H1 (cell line): ENCODE results near the gene SYT17. TPM values are rescaled to one million over a fixed set of nuclear protein-coding genes. Genes with fewer than 3 reads are reported as not detected.
A peak's percentile ranks its signal among the peaks of the same experiment; 100 is the strongest.

Experiments
- CTCF ChIA-PET: fragments of 300-600 bp; sonication (Branson Sonifier 250); formaldehyde crosslinking; loops from one replicate; lab custom pipeline; 2021; ENCODE audit not compliant: partially characterized antibody; lab: Charles Lee
- POLR2A ChIA-PET: fragments of 300-600 bp; sonication (Branson Sonifier 250); formaldehyde crosslinking; loops from one replicate; lab custom pipeline; 2021; ENCODE audit warnings: inconsistent platforms; ENCODE audit not compliant: partially characterized antibody; lab: Charles Lee
- DNase-seq, 2 experiments: peaks; one replicate each; pipeline versions ENCODE4 v3.0.0 to v3.0.0-alpha.2; 2010 to 2022; ENCODE audit warnings: low spot score in 2 of 2, low read depth in 1 of 2, mixed read lengths in 1 of 2
- FAIRE-seq: peaks from 2 replicates; lab custom pipeline; 2011; peaks lifted over from hg19 to GRCh38; lab: Jason Lieb, UNC
- H2AFZ ChIP-seq: 2 replicates; pipeline ENCODE4 v1.8.1; 2012; ENCODE audit warnings: low read length, inconsistent platforms
- H2AK5ac ChIP-seq: 2 replicates; pipeline ENCODE4 v1.6.1; 2013; ENCODE audit warnings: low read depth, low read length
- H2BK120ac ChIP-seq: replicated peaks from 2 replicates; pipeline ENCODE3; 2013; ENCODE audit warnings: low read depth, low read length, inconsistent platforms
- H2BK12ac ChIP-seq: 2 replicates; pipeline ENCODE4 v1.6.1; 2013; ENCODE audit warnings: low read depth, low read length
- H2BK15ac ChIP-seq: 2 replicates; pipeline ENCODE4 v1.6.1; 2013; ENCODE audit warnings: low read length
- H2BK20ac ChIP-seq: 2 replicates; pipeline ENCODE4 v1.6.1; 2013; ENCODE audit warnings: low read length
- H2BK5ac ChIP-seq: 2 replicates; pipeline ENCODE4 v1.6.1; 2013; ENCODE audit warnings: low read depth, low read length
- H3K14ac ChIP-seq: 2 replicates; pipeline ENCODE4 v1.6.1; 2013; ENCODE audit warnings: inconsistent platforms; ENCODE audit not compliant: insufficient read length
- H3K18ac ChIP-seq: 2 replicates; pipeline ENCODE4 v1.6.1; 2013; ENCODE audit warnings: low read length; ENCODE audit errors: extremely low read depth
- H3K23ac ChIP-seq: 2 replicates; pipeline ENCODE4 v1.6.1; 2013; ENCODE audit warnings: inconsistent platforms; ENCODE audit not compliant: insufficient read length
- H3K23me2 ChIP-seq: 2 replicates; pipeline ENCODE4 v1.6.1; 2013; ENCODE audit warnings: low read depth, low read length
- H3K27ac ChIP-seq: 2 replicates; pipeline ENCODE4 v1.6.1; 2011; ENCODE audit warnings: low read depth, low read length, inconsistent platforms
- H3K27me3 ChIP-seq, 4 experiments: replicated peaks in 1 of 4; 1 replicate in 1 of 4; 2 replicates in 3 of 4; pipeline versions ENCODE4 v1.6.1 to v1.8.1; 2011 to 2013; ENCODE audit warnings: low read length in 3 of 4, mild to moderate bottlenecking in 3 of 4, inconsistent platforms in 2 of 4, mixed read lengths in 2 of 4, moderate library complexity in 1 of 4; ENCODE audit not compliant: control insufficient read depth in 3 of 4, insufficient read depth in 3 of 4; ENCODE audit errors: extremely low read depth in 1 of 4
- H3K36me3 ChIP-seq, 4 experiments: 2 replicates each; pipeline versions ENCODE4 v1.6.1 to v1.8.1; 2011 to 2013; ENCODE audit warnings: mild to moderate bottlenecking in 4 of 4, low read length in 3 of 4, moderate library complexity in 2 of 4, control low read depth in 1 of 4, inconsistent platforms in 1 of 4; ENCODE audit not compliant: insufficient read depth in 4 of 4, control insufficient read depth in 2 of 4
- H3K4ac ChIP-seq: replicated peaks from 2 replicates; pipeline ENCODE3; 2013; ENCODE audit warnings: low read length, low read depth, mixed read lengths, inconsistent platforms; ENCODE audit not compliant: insufficient read length
- H3K4me1 ChIP-seq, 4 experiments: replicated peaks in 1 of 4; 1 replicate in 1 of 4; 2 replicates in 3 of 4; pipeline versions ENCODE4 v1.6.1 to v1.8.1; 2011 to 2013; ENCODE audit warnings: low read length in 3 of 4, inconsistent platforms in 2 of 4, mixed read lengths in 1 of 4; ENCODE audit not compliant: insufficient read depth in 4 of 4, control insufficient read depth in 3 of 4
- H3K4me2 ChIP-seq, 2 experiments: 2 replicates each; pipeline versions ENCODE4 v1.6.1 to v1.8.1; 2011 to 2013; ENCODE audit warnings: low read depth in 2 of 2, low read length in 2 of 2, control low read depth in 1 of 2, inconsistent platforms in 1 of 2, mild to moderate bottlenecking in 1 of 2; ENCODE audit not compliant: insufficient read depth in 1 of 2
- H3K4me3 ChIP-seq, 4 experiments: fragments of 200-600, 300-600 bp in 1 of 4; sonication (generic), shearing (Covaris generic), sonication (Bioruptor Twin) in 1 of 4; 2 replicates each; pipeline versions ENCODE4 v1.5.1 to v1.8.1; 2011 to 2016; ENCODE audit warnings: low read length in 4 of 4, low read depth in 3 of 4, control low read depth in 2 of 4, inconsistent platforms in 2 of 4, mild to moderate bottlenecking in 2 of 4, mixed read lengths in 1 of 4, moderate library complexity in 1 of 4; ENCODE audit not compliant: insufficient read depth in 2 of 4; ENCODE audit errors: extremely low read depth in 1 of 4
- H3K56ac ChIP-seq: replicated peaks from 2 replicates; pipeline ENCODE3; 2013; ENCODE audit warnings: low read depth, mild to moderate bottlenecking, mixed read lengths, low read length, inconsistent platforms; ENCODE audit not compliant: insufficient read length
- H3K79me1 ChIP-seq: 2 replicates; pipeline ENCODE4 v1.6.1; 2013; ENCODE audit warnings: low read depth, low read length, control low read depth
- H3K79me2 ChIP-seq, 2 experiments: 2 replicates each; pipeline versions ENCODE4 v1.6.1 to v1.8.1; 2012 to 2013; ENCODE audit warnings: low read length in 2 of 2, mild to moderate bottlenecking in 2 of 2, inconsistent platforms in 1 of 2; ENCODE audit not compliant: insufficient read depth in 2 of 2, control insufficient read depth in 1 of 2
- H3K9ac ChIP-seq, 4 experiments: replicated peaks in 1 of 4; 1 replicate in 1 of 4; 2 replicates in 3 of 4; pipeline versions ENCODE4 v1.6.1 to v1.8.1; 2011 to 2013; ENCODE audit warnings: low read depth in 3 of 4, low read length in 3 of 4, control low read depth in 2 of 4, mild to moderate bottlenecking in 2 of 4, moderate library complexity in 2 of 4, inconsistent platforms in 1 of 4; ENCODE audit errors: extremely low read depth in 1 of 4
- H3K9me3 ChIP-seq, 2 experiments: 2 replicates each; pipeline versions ENCODE4 v1.6.1 to v1.8.1; 2012 to 2013; ENCODE audit warnings: mild to moderate bottlenecking in 2 of 2, moderate library complexity in 2 of 2, control low read depth in 1 of 2, inconsistent platforms in 1 of 2, low read depth in 1 of 2, low read length in 1 of 2, mixed read lengths in 1 of 2; ENCODE audit not compliant: insufficient read depth in 2 of 2
- H4K20me1 ChIP-seq, 2 experiments: replicated peaks in 1 of 2; 2 replicates each; pipeline versions ENCODE3 to v1.8.1; 2011 to 2013; ENCODE audit warnings: inconsistent platforms in 2 of 2, low read length in 2 of 2, mild to moderate bottlenecking in 1 of 2; ENCODE audit not compliant: insufficient read depth in 2 of 2, control insufficient read depth in 1 of 2
- H4K5ac ChIP-seq: 2 replicates; pipeline ENCODE4 v1.6.1; 2013; ENCODE audit warnings: low read length, low read depth, mixed read lengths, inconsistent platforms; ENCODE audit not compliant: insufficient read length
- H4K8ac ChIP-seq: 2 replicates; pipeline ENCODE4 v1.8.0; 2013; ENCODE audit warnings: mild to moderate bottlenecking, moderate library complexity, low read length, inconsistent platforms; ENCODE audit not compliant: insufficient read depth; ENCODE audit errors: extremely low read depth
- H4K91ac ChIP-seq: replicated peaks from 2 replicates; pipeline ENCODE3; 2013; ENCODE audit warnings: low read length, mixed read lengths, inconsistent platforms; ENCODE audit not compliant: insufficient read length
- CBX5 ChIP-seq: fragments of 300-800, 300-1000 bp; sonication (generic); IDR thresholded peaks from 2 replicates; pipeline ENCODE4 v1.7.1; 2016; ENCODE audit warnings: antibody characterized with exemption, low read length, low read depth
- CTCF ChIP-seq, 3 experiments: IDR thresholded peaks; 1 replicate in 2 of 3; 2 replicates in 1 of 3; pipeline versions ENCODE4 v1.5.1 to v1.6.1; 2011; ENCODE audit warnings: low read length in 3 of 3, mild to moderate bottlenecking in 3 of 3, inconsistent platforms in 2 of 3, low read depth in 1 of 3, moderate library complexity in 1 of 3; ENCODE audit not compliant: insufficient read depth in 1 of 3; ENCODE audit errors: control extremely low read depth in 1 of 3
- SAP30 ChIP-seq: fragments of 300-600 bp; sonication (generic); IDR thresholded peaks from 2 replicates; pipeline ENCODE4 v1.7.1; 2012; ENCODE audit warnings: low read length, moderate library complexity, mild to moderate bottlenecking, inconsistent platforms; ENCODE audit not compliant: insufficient read depth, insufficient replicate concordance
- SIX5 ChIP-seq: IDR thresholded peaks from 2 replicates; pipeline ENCODE4 v1.6.1; 2011; ENCODE audit warnings: mild to moderate bottlenecking, low read depth, low read length
- SP4 ChIP-seq: IDR thresholded peaks from 2 replicates; pipeline ENCODE4 v1.6.1; 2012; ENCODE audit warnings: low read length, inconsistent platforms
- TAF1 ChIP-seq: IDR thresholded peaks from 2 replicates; pipeline ENCODE4 v1.6.1; 2011; ENCODE audit warnings: mild to moderate bottlenecking, low read depth, low read length
- TCF12 ChIP-seq: IDR thresholded peaks from 2 replicates; pipeline ENCODE4 v1.6.1; 2011; ENCODE audit warnings: low read depth, mild to moderate bottlenecking, low read length
- WGBS, 2 experiments: shearing (Covaris generic) in 1 of 2; methylation state at CpG; one replicate each; pipeline versions ENCODE4 v1.1.6 to v1.1.7; 2013 to 2015; ENCODE audit warnings: low lambda C conversion rate in 2 of 2, mixed read lengths in 2 of 2, inconsistent platforms in 1 of 2, low coverage in 1 of 2, missing lambda C conversion rate in 1 of 2; ENCODE audit not compliant: insufficient replicate concordance in 2 of 2, insufficient coverage in 1 of 2, insufficient read length in 1 of 2; ENCODE audit errors: extremely low coverage in 1 of 2, missing lambda C conversion rate in 1 of 2; 5-methylcytosine and 5-hydroxymethylcytosine counted together
- polyA plus RNA-seq, 7 experiments: library from polyadenylated mRNA; depleted of rRNA in 3 of 7; stranded (reverse) in 5 of 7; unstranded in 2 of 7; fragments of >200 nt in 5 of 7; fragments of 200-250 nt in 2 of 7; gene quantifications; 1 replicate in 5 of 7; 2 replicates in 1 of 7; 4 replicates in 1 of 7; pipeline versions ENCODE4 v1.2.1 to v1.2.3, GENCODE V29; 2011 to 2013; ENCODE audit warnings: missing spikeins in 2 of 7, mixed read lengths in 2 of 7
- total RNA-seq: library from RNA; stranded (reverse); fragmentation: NEBNext Ultra II Directional; extraction: Animal tissue kit (Norgen Biotek cat#: 25700); gene quantifications from 2 replicates; pipeline ENCODE4 v1.2.1, GENCODE V29; 2021

SYT17 gene
- total and polyA plus RNA-seq, 2 of the 8 experiments (the other 6 are each of a cell fraction or from before 2014, with no cell fraction given): 5.8 to 18.1 TPM

DNA sequence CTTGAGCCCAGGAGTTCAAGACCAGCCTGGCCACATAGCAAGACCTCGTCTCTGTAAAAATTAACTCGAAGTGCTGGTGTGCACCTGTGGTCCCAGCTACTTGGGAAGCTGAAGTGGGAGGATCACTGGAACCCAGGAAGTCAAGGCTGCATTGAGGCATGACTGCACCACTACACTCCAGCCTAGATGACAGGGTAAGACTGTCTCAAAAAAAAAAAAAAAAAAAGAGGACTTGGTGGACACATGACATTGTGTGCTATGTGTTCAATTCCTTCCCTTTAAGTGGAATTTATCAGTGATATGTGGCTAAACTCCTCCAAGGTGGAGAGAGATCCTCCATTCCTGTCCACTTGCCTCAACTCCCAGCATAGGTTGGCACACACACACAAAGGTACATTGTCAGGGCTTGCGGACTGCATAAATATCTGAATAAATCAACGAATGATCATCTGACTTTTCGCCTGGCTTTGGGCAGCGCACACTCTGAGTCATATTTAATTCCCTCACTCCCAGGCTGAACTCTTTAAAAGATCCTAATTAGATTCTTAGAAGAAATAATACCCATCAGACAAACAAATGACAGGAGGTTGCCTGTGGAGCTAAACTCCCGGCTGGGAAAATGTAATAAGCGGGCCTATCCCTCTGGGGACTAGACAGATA lies 25.0 kb upstream of the SYT17 start:
- H3K23me2 ChIP-seq: no peaks in the 10 kb centered on the region
- no peak overlapping the region for H3K9ac ChIP-seq
- H3K9me3 ChIP-seq: peaks cover 4 to 6% of the 10 kb centered on the region in 2 experiments; a peak in 3 of 4 replicates
- no peak overlapping the region; the same call in 1 of the 2 replicates for H2BK15ac ChIP-seq
- no peak overlapping the region for H2BK20ac ChIP-seq
- no peak overlapping the region for H2AK5ac ChIP-seq
- no peaks in the 10 kb centered on the region for H3K79me1 ChIP-seq
- H4K20me1 ChIP-seq: no peaks in the 10 kb centered on the region
- no peak overlapping the region for H3K4me2 ChIP-seq
- no peak overlapping the region for H3K4me3 ChIP-seq
- no peak overlapping the region for H3K56ac ChIP-seq
- H3K4ac ChIP-seq: no peak overlapping the region
- H4K91ac ChIP-seq: no peak overlapping the region
- CTCF ChIA-PET: interaction anchor here (1.0 to 1.9 kb wide), 5 partner anchors 12 to 232 kb away, joined by 3 to 6 read pairs (median 3); no protein-coding TSS in a partner anchor
- H2BK5ac ChIP-seq: no peak overlapping the region
- no peak overlapping the region for H3K18ac ChIP-seq
- TF ChIP-seq SP4 (no peak), SAP30 (no peak), CTCF (IDR thresholded peaks at IDR 0.05; ENCODE audit: control extremely low read depth in 1 of 3, insufficient read depth in 1 of 3, low read depth in 1 of 3, low read length in 3 of 3) (no peak), TAF1 (no peak), TCF12 (no peak), CBX5 (no peak), SIX5 (no peak)
- no peak overlapping the region for H2AFZ ChIP-seq
- H3K4me1 ChIP-seq: no peaks in the 10 kb centered on the region
- H3K27me3 ChIP-seq: no peaks in the 10 kb centered on the region
- POLR2A ChIA-PET: no interaction called here
- H3K14ac ChIP-seq: no peak overlapping the region
- no peak overlapping the region for H3K23ac ChIP-seq
- H4K5ac ChIP-seq: no peak overlapping the region
- FAIRE-seq: no peak
- WGBS, 2 experiments: 87% methylated on average over 8 of the region's 8 CpGs; no CpG with 5 or more reads in 1 of the 2 experiments
- H2BK12ac ChIP-seq: peak overlapping the region; percentile 46; the same call in 1 of the 2 replicates
- no peaks in the 10 kb centered on the region for H3K36me3 ChIP-seq
- no peak overlapping the region for H4K8ac ChIP-seq
- no peak overlapping the region for H3K27ac ChIP-seq
- DNase-seq: no peak
- no peak overlapping the region for H2BK120ac ChIP-seq
- H3K79me2 ChIP-seq: no peaks in the 10 kb centered on the region
